HepG2 (cell line): ENCODE data around the gene HS3ST4. TPM values are rescaled to one million over a fixed set of nuclear protein-coding genes. Genes with fewer than 3 reads are reported as not detected.

Source experiments
- ATAC-seq: fragments of 200-7000 bp; cut with Tn5 transposase; 3 replicates; pipeline ENCODE4 v1.9.1; 2020; ENCODE audit warnings: mild to moderate bottlenecking, moderate library complexity
- BruUV-seq: library from RNA; stranded (reverse); fragments of 400-500 nt; replicated peaks from 2 replicates; lab custom pipeline; 2021; lab: Mats Ljungman, UMichigan
- CTCF ChIA-PET: fragments of 300-600 bp; formaldehyde crosslinking; extraction: SDS; loops from one replicate; lab custom pipeline; 2021; ENCODE audit warnings: low total read pairs, inconsistent platforms, low intra/inter-chr PET ratio; lab: Yijun Ruan, JAX
- POLR2A ChIA-PET: fragments of 350-600 bp; sonication (Branson Sonifier 250); formaldehyde crosslinking; loops from one replicate; lab custom pipeline; 2020; ENCODE audit warnings: antibody characterized with exemption, inconsistent platforms; lab: Yijun Ruan, JAX
- DNase-seq: peaks from one replicate; pipeline ENCODE4 v3.0.0-alpha.2; 2015; ENCODE audit warnings: low spot score
- FAIRE-seq: peaks from 3 replicates; lab custom pipeline; 2011; peaks lifted over from hg19 to GRCh38; lab: Jason Lieb, UNC
- H2AFZ ChIP-seq: one replicate; pipeline ENCODE4 v1.6.1; 2011; ENCODE audit warnings: low read length, inconsistent platforms
- H3K27ac ChIP-seq: fragments of 300-600 bp; 3 replicates; pipeline ENCODE4 v1.8.0; 2011; ENCODE audit warnings: mixed run types, mild to moderate bottlenecking, mixed read lengths, low read length, inconsistent platforms; ENCODE audit not compliant: insufficient read depth; ENCODE audit errors: extremely low read length
- H3K27me3 ChIP-seq, 2 experiments: fragments of 200-600 bp in 1 of 2; 2 replicates in 1 of 2; 3 replicates in 1 of 2; pipeline versions ENCODE4 v1.6.0 to v1.8.0; 2011; ENCODE audit warnings: low read length in 2 of 2, mild to moderate bottlenecking in 2 of 2, moderate library complexity in 2 of 2, inconsistent platforms in 1 of 2; ENCODE audit not compliant: insufficient read depth in 2 of 2, control insufficient read depth in 1 of 2
- H3K36me3 ChIP-seq, 2 experiments: fragments of 200-600 bp in 1 of 2; replicated peaks in 1 of 2; 2 replicates in 1 of 2; 3 replicates in 1 of 2; pipeline versions ENCODE4 v1.5.1 to v1.8.0; 2011; ENCODE audit warnings: low read length in 2 of 2, inconsistent platforms in 1 of 2; ENCODE audit not compliant: insufficient read depth in 2 of 2, control insufficient read depth in 1 of 2
- H3K4me1 ChIP-seq: 2 replicates; pipeline ENCODE4 v1.5.1; 2012; ENCODE audit warnings: low read length, inconsistent platforms; ENCODE audit not compliant: insufficient read depth
- H3K4me2 ChIP-seq: 2 replicates; pipeline ENCODE4 v1.6.0; 2011; ENCODE audit warnings: low read depth, low read length, inconsistent platforms
- H3K4me3 ChIP-seq, 3 experiments: fragments of 200-600 bp in 1 of 3; sonication (generic), shearing (Covaris generic) in 1 of 3; replicated peaks in 1 of 3; 2 replicates each; pipeline ENCODE4 v1.5.1; 2011 to 2016; ENCODE audit warnings: low read length in 3 of 3, inconsistent platforms in 2 of 3, low read depth in 2 of 3, mild to moderate bottlenecking in 2 of 3, control low read depth in 1 of 3, mixed read lengths in 1 of 3; ENCODE audit not compliant: insufficient read depth in 1 of 3
- H3K79me2 ChIP-seq: one replicate; pipeline ENCODE4 v1.6.1; 2011; ENCODE audit warnings: low read length, inconsistent platforms; ENCODE audit not compliant: insufficient read depth
- H3K9ac ChIP-seq: 2 replicates; pipeline ENCODE4 v1.6.0; 2011; ENCODE audit warnings: mild to moderate bottlenecking, low read depth, low read length, inconsistent platforms; ENCODE audit not compliant: insufficient read depth
- H3K9me3 ChIP-seq: 2 replicates; pipeline ENCODE4 v1.5.1; 2012; ENCODE audit warnings: mild to moderate bottlenecking, low read length
- H4K20me1 ChIP-seq: 2 replicates; pipeline ENCODE4 v1.6.0; 2011; ENCODE audit warnings: inconsistent platforms, mild to moderate bottlenecking, low read length, moderate library complexity; ENCODE audit not compliant: insufficient read depth
- DNMT3B ChIP-seq: conservative IDR thresholded peaks from 2 replicates; pipeline ENCODE4 v1.6.1; 2016; ENCODE audit warnings: missing biosample characterization, control low read depth
- GTF2F1 ChIP-seq: fragments of 150-350 bp; IDR thresholded peaks from 2 replicates; pipeline ENCODE4 v1.6.1; 2014; ENCODE audit warnings: low read length
- PITX1 ChIP-seq: sonication (generic); formaldehyde crosslinking; IDR thresholded peaks from 2 replicates; pipeline ENCODE4 v1.5.1; 2020; ENCODE audit warnings: mild to moderate bottlenecking, missing genetic modification reagents
- SETDB1 ChIP-seq: sonication (generic); formaldehyde crosslinking; IDR thresholded peaks from 2 replicates; pipeline ENCODE4 v1.5.1; 2020; ENCODE audit warnings: missing genetic modification reagents, mild to moderate bottlenecking, borderline replicate concordance
- SP2 ChIP-seq: sonication (generic); formaldehyde crosslinking; IDR thresholded peaks from 2 replicates; pipeline ENCODE4 v1.5.1; 2020; ENCODE audit warnings: mild to moderate bottlenecking, missing genetic modification reagents
- TOPORS ChIP-seq: sonication (generic); formaldehyde crosslinking; IDR thresholded peaks from 2 replicates; pipeline ENCODE4 v1.8.0; 2023; ENCODE audit warnings: mild to moderate bottlenecking, missing genetic modification reagents
- ZEB1 ChIP-seq: IDR thresholded peaks from 2 replicates; pipeline ENCODE4 v1.6.1; 2012; ENCODE audit warnings: mild to moderate bottlenecking, low read depth, inconsistent platforms; ENCODE audit not compliant: insufficient replicate concordance
- ZNF224 ChIP-seq: sonication (generic); formaldehyde crosslinking; IDR thresholded peaks from 2 replicates; pipeline ENCODE4 v1.5.0; 2020; ENCODE audit warnings: mild to moderate bottlenecking, missing genetic modification reagents
- ZNF614 ChIP-seq: IDR thresholded peaks from 2 replicates; pipeline ENCODE4 v1.6.1; 2018; ENCODE audit warnings: missing biosample characterization, missing genetic modification reagents, inconsistent platforms, borderline replicate concordance
- ZNF746 ChIP-seq: sonication (generic); formaldehyde crosslinking; IDR thresholded peaks from 2 replicates; pipeline ENCODE4 v1.8.0; 2022; ENCODE audit warnings: mild to moderate bottlenecking, missing genetic modification reagents
- ZNF777 ChIP-seq: sonication (generic); formaldehyde crosslinking; IDR thresholded peaks from 2 replicates; pipeline ENCODE4 v1.4.0; 2020; ENCODE audit warnings: missing genetic modification reagents
- WGBS: methylation state at CpG from one replicate; pipeline ENCODE4 v1.1.6; 2017; ENCODE audit warnings: low lambda C conversion rate; 5-methylcytosine and 5-hydroxymethylcytosine counted together
- in situ Hi-C: cut with HindIII; loops from 2 replicates; pipeline ENCODE4 v1.10.0; 2017; ENCODE audit warnings: low pct_unique_long_range_greater_than_20kb; ENCODE audit not compliant: extremely low pct_ligation_motif_present
- intact Hi-C: fragments of 100-400 bp; cut with micrococcal nuclease; formaldehyde crosslinking; loops from one replicate; pipeline ENCODE4 v1.10.0; 2022; ENCODE audit not compliant: unreplicated experiment
- polyA plus RNA-seq, 8 experiments: library from polyadenylated mRNA; depleted of rRNA in 3 of 8; stranded (reverse) in 7 of 8; unstranded in 1 of 8; fragments of >200 nt; fragmentation: Illumina TruSeq in 4 of 8; extraction: Trizol in 4 of 8; gene quantifications; 2 replicates each; pipeline versions ENCODE4 v1.2.1 to v1.2.3, GENCODE V29; 2011 to 2016; ENCODE audit warnings: low read depth in 4 of 8, missing spikeins in 1 of 8, mixed read lengths in 1 of 8; ENCODE audit not compliant: insufficient read depth in 1 of 8
- total RNA-seq, 5 experiments: library from RNA; depleted of rRNA; stranded (reverse); fragments of >200 nt; fragmentation: Illumina TruSeq; extraction: Trizol; gene quantifications; 2 replicates each; pipeline ENCODE4 v1.2.3, GENCODE V29; 2016; ENCODE audit warnings: low read depth in 1 of 5
- TF ChIP-seq, protein P1 (sequence below): sonication (generic); formaldehyde crosslinking; IDR thresholded peaks from 2 replicates; pipeline ENCODE4 v1.4.0; 2020; ENCODE audit warnings: mild to moderate bottlenecking, missing genetic modification reagents
- TF ChIP-seq, protein P2 (sequence below): sonication (generic); formaldehyde crosslinking; IDR thresholded peaks from 2 replicates; pipeline ENCODE4 v1.5.0; 2020; ENCODE audit warnings: missing genetic modification reagents

HS3ST4 gene
- total and polyA plus RNA-seq, 2 of the 13 experiments (the other 11 are each of a cell fraction or from before 2014, with no cell fraction given), result not detected

DNA sequence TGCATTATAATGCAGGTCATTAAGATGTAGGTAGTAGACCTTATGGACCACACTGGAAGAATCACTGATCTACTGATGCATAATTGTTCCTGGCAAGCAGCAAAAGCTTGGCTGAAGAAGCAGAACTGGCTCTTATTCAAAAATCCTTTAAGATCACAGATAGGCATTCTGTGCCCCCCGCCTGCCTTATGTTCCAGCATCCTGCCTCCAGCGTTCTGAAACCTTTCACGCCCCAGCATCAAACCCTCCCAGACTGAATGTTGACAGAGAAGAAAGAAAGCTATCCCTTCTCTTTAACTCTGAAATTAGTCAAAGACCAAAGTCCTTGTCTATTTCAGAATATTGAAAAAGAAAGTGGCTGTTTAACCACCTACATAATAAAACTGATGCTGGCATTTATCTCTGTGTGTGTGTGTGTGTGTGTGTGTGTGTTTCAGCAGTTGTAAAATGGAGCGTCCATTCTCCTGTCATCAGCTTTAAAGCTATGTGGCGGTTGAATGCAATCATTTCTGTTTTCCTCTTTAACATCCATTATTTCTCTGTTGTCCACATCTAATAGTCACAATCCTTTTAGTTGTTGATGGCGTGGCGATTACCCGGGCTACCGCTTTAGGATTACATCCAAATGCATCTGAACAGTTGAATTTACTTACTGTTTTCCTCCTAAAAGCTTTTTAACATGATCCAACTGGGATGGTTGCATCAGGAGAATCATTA lies 350.4 kb downstream of the HS3ST4 start (continued):
- TF ChIP-seq, protein P1, sequence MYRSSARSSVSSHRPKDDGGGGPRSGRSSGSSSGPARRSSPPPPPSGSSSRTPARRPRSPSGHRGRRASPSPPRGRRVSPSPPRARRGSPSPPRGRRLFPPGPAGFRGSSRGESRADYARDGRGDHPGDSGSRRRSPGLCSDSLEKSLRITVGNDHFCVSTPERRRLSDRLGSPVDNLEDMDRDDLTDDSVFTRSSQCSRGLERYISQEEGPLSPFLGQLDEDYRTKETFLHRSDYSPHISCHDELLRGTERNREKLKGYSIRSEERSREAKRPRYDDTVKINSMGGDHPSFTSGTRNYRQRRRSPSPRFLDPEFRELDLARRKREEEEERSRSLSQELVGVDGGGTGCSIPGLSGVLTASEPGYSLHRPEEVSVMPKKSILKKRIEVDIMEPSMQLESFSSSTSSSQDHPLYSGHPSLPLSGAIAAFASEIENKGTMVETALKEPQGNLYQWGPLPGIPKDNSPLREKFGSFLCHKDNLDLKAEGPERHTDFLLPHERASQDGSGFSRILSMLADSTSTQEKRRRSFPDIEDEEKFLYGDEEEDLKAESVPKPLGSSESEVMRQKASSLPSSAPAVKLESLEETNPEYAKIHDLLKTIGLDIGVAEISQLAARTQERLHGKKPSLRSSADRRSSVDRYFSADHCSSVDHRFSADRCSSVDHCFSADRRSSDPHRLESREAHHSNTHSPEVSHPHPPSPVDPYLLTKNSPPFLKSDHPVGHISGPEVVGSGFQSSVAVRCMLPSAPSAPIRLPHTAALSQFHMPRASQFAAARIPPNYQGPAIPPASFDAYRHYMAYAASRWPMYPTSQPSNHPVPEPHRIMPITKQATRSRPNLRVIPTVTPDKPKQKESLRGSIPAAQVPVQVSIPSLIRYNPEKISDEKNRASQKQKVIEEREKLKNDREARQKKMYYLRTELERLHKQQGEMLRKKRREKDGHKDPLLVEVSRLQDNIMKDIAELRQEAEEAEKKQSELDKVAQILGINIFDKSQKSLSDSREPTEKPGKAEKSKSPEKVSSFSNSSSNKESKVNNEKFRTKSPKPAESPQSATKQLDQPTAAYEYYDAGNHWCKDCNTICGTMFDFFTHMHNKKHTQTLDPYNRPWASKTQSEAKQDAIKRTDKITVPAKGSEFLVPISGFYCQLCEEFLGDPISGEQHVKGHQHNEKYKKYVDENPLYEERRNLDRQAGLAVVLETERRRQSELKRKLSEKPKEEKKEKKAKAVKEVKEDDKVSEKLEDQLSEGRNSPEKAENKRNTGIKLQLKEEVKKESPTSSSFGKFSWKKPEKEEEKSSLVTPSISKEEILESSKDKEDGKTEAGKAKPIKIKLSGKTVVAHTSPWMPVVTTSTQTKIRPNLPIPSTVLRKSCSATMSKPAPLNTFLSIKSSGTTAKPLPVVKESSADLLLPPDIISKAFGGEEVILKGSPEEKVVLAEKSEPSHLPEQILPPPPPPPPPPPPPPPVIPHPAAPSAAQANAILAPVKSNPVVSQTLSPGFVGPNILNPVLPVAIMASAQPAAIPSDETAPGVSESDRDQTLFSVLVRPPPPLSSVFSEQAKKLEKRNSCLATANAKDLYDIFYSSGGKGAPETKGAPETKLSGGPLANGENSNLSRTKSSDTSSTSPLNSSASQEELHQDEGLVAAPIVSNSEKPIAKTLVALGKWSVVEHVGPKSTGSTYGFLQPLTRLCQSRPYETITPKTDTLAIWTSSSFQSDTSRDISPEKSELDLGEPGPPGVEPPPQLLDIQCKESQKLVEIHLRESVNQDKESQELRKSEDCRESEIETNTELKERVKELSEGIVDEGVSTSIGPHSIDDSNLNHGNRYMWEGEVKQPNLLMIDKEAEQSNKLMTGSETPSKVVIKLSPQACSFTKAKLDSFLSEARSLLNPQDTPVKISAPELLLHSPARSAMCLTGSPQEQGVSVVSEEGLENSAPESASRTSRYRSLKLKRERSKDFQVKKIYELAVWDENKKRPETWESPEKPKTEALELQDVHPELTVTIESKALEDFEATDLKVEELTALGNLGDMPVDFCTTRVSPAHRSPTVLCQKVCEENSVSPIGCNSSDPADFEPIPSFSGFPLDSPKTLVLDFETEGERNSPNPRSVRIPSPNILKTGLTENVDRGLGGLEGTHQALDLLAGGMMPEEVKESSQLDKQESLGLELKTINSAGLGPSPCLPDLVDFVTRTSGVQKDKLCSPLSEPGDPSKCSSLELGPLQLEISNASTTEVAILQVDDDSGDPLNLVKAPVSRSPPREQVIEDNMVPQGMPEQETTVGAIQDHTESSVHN, result no peak
- TF ChIP-seq SP2 (CRISPR knock-in tag), result no peak

DNA sequence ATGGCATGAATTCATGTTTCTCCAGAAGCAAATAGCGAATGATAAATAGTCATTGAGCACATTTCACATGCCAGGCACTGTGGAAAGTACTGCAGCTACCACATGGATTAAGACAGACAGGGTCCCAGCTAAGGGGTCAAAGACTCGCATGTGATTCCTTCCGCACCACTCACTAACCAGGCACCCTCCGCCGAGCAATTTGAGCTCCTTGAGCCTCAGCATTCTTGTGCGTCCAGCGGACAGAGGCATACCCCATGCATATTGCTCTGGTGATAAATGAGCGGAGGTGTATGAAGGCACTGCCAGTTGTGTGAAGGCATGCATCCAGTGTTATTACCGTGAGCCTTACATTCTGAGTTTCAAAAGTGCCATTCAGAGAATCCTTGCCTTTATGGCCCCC lies 358.7 kb downstream of the HS3ST4 start:
- CTCF ChIA-PET, result no interaction called here
- BruUV-seq, result no TSS peak
- no peak for FAIRE-seq
- TF ChIP-seq ZNF777 (CRISPR knock-in tag) (no peak), SETDB1 (CRISPR knock-in tag) (no peak), PITX1 (CRISPR knock-in tag) (no peak), ZEB1 (no peak), ZNF614 (CRISPR knock-in tag) (no peak), GTF2F1 (no peak), ZNF224 (CRISPR knock-in tag) (no peak), TOPORS (CRISPR knock-in tag) (no peak), DNMT3B (CRISPR knock-in tag) (no peak), ZNF746 (CRISPR knock-in tag) (no peak)
- TF ChIP-seq, protein P2, sequence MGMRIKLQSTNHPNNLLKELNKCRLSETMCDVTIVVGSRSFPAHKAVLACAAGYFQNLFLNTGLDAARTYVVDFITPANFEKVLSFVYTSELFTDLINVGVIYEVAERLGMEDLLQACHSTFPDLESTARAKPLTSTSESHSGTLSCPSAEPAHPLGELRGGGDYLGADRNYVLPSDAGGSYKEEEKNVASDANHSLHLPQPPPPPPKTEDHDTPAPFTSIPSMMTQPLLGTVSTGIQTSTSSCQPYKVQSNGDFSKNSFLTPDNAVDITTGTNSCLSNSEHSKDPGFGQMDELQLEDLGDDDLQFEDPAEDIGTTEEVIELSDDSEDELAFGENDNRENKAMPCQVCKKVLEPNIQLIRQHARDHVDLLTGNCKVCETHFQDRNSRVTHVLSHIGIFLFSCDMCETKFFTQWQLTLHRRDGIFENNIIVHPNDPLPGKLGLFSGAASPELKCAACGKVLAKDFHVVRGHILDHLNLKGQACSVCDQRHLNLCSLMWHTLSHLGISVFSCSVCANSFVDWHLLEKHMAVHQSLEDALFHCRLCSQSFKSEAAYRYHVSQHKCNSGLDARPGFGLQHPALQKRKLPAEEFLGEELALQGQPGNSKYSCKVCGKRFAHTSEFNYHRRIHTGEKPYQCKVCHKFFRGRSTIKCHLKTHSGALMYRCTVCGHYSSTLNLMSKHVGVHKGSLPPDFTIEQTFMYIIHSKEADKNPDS (CRISPR knock-in tag), result no peak

More for the DNA sequence above, 358.7 kb downstream of the HS3ST4 start:
- Histone ChIP-seq H3K4me2 (no peak overlapping the region), H4K20me1 (no peaks in the 10 kb centered on the region), H3K4me1 (no peaks in the 10 kb centered on the region), H3K79me2 (no peaks in the 10 kb centered on the region), H3K27ac (no peak overlapping the region), H2AFZ (no peak overlapping the region), H3K9ac (no peak overlapping the region), H3K36me3 (no peaks in the 10 kb centered on the region), H3K27me3 (no peaks in the 10 kb centered on the region), H3K4me3 (no peak overlapping the region), H3K9me3 (peaks cover 27% of the 10 kb centered on the region)
- intact Hi-C loops, result no loop called here
- WGBS, result 52% methylated on average over 9 of the region's 9 CpGs
- ATAC-seq (no peak), DNase-seq (no peak)
- in situ Hi-C loops, result no loop called here
- POLR2A ChIA-PET, result no interaction called here
